ENCODE measurements around the gene USP3. TPM values are rescaled to one million over a fixed set of nuclear protein-coding genes. Genes with fewer than 3 reads are reported as not detected.

The USP3 gene
- total and polyA plus RNA-seq, 2 donors (not counting 1 experiment from before 2014, with no cell fraction given) = 43.4 to 152 TPM

- no peak overlapping the region for H3K4me3 Mint-ChIP-seq
- Histone ChIP-seq H4K20me1 (ENCODE audit: control insufficient read depth, insufficient read depth, low read length, poor library complexity, severe bottlenecking) (peaks cover 91% of the 10 kb centered on the region), H3K79me2 (ENCODE audit: control insufficient read depth, insufficient read depth, low read length) (peaks cover 100% of the 10 kb centered on the region), H3K4me3 (ENCODE audit: control extremely low read depth in 1 of 5, extremely low read depth in 1 of 5, insufficient read depth in 1 of 5, low read depth in 2 of 5, low read length in 4 of 5) (no peak overlapping the region), H3K9ac (ENCODE audit: low read length) (no peak overlapping the region), H3K9me3 (ENCODE audit: control extremely low read depth in 1 of 3, control insufficient read depth in 2 of 3, insufficient read depth in 1 of 3, low read length in 2 of 3) (no peaks in the 10 kb centered on the region), H3K4me1 (ENCODE audit: control insufficient read depth in 2 of 2, insufficient read depth in 2 of 2, low read length in 2 of 2) (peaks cover 58 to 75% of the 10 kb centered on the region in 2 donors), H3K36me3 (replicated peaks in 1 of 2; ENCODE audit: control extremely low read depth in 1 of 2, control insufficient read depth in 1 of 2, extremely low read depth in 1 of 2, insufficient read depth in 2 of 2, low read length in 1 of 2) (peaks cover 2 to 5% of the 10 kb centered on the region in 2 experiments), H3K4me2 (replicated peaks; ENCODE audit: low read depth, low read length, poor library complexity, severe bottlenecking) (peak overlapping the region; percentile 5), H2AFZ (ENCODE audit: insufficient read depth, low read depth, low read length, poor library complexity, severe bottlenecking) (no peak overlapping the region), H3K27ac (ENCODE audit: low read length in 2 of 2) (no peak overlapping the region), H3K27me3 (replicated peaks in 1 of 4; ENCODE audit: control extremely low read depth in 1 of 4, control insufficient read depth in 3 of 4, insufficient read depth in 4 of 4, low read length in 3 of 4) (no peaks in the 10 kb centered on the region)
- H3K9me3 Mint-ChIP-seq (ENCODE audit: insufficient read depth) = no peaks in the 10 kb centered on the region
- DNase-seq = no peak
- TF ChIP-seq, protein P1, sequence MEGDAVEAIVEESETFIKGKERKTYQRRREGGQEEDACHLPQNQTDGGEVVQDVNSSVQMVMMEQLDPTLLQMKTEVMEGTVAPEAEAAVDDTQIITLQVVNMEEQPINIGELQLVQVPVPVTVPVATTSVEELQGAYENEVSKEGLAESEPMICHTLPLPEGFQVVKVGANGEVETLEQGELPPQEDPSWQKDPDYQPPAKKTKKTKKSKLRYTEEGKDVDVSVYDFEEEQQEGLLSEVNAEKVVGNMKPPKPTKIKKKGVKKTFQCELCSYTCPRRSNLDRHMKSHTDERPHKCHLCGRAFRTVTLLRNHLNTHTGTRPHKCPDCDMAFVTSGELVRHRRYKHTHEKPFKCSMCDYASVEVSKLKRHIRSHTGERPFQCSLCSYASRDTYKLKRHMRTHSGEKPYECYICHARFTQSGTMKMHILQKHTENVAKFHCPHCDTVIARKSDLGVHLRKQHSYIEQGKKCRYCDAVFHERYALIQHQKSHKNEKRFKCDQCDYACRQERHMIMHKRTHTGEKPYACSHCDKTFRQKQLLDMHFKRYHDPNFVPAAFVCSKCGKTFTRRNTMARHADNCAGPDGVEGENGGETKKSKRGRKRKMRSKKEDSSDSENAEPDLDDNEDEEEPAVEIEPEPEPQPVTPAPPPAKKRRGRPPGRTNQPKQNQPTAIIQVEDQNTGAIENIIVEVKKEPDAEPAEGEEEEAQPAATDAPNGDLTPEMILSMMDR (IDR thresholded peaks at IDR 0.05) = no peak
- no peak for TF ChIP-seq EZH2 (IDR thresholded peaks at IDR 0.05; ENCODE audit: borderline replicate concordance, insufficient read depth, low read depth, low read length, poor library complexity, severe bottlenecking)
- ChIA-PET CTCF (no interaction called here), POLR2A (no interaction called here)
- no peak for ATAC-seq (ENCODE audit: low read depth)
- intact Hi-C loops (cut with micrococcal nuclease) = no loop called here
- peak overlapping the region; percentile 29 for H3K27ac Mint-ChIP-seq
- WGBS (ENCODE audit: insufficient coverage) = 100% methylated on average over 2 of the region's 3 CpGs
- H3K27me3 Mint-ChIP-seq = no peaks in the 10 kb centered on the region
- peaks cover 84% of the 10 kb centered on the region for H3K4me1 Mint-ChIP-seq
These were observed 17.8 kb downstream of the USP3 start for GRCh38 chr15:63522225-63522578.

- H3K4me3 Mint-ChIP-seq = no peak overlapping the region
- H3K36me3 ChIP-seq (replicated peaks in 1 of 2; ENCODE audit: control extremely low read depth in 1 of 2, control insufficient read depth in 1 of 2, extremely low read depth in 1 of 2, insufficient read depth in 2 of 2, low read length in 1 of 2) = peaks cover 2 to 13% of the 10 kb centered on the region in 2 experiments
- no peak for ATAC-seq (ENCODE audit: low read depth)
- no peak overlapping the region for H3K27ac ChIP-seq (ENCODE audit: low read length in 2 of 2)
- no peaks in the 10 kb centered on the region for H3K9me3 ChIP-seq (ENCODE audit: control extremely low read depth in 1 of 3, control insufficient read depth in 2 of 3, insufficient read depth in 1 of 3, low read length in 2 of 3)
- no peaks in the 10 kb centered on the region for H3K27me3 Mint-ChIP-seq
- no peak overlapping the region for H2AFZ ChIP-seq (ENCODE audit: insufficient read depth, low read depth, low read length, poor library complexity, severe bottlenecking)
- TF ChIP-seq, protein P1 (IDR thresholded peaks at IDR 0.05) = no peak
- no peak for TF ChIP-seq EZH2 (IDR thresholded peaks at IDR 0.05; ENCODE audit: borderline replicate concordance, insufficient read depth, low read depth, low read length, poor library complexity, severe bottlenecking)
- H3K27ac Mint-ChIP-seq = no peak overlapping the region
- no peaks in the 10 kb centered on the region for H3K9me3 Mint-ChIP-seq (ENCODE audit: insufficient read depth)
- CTCF ChIA-PET = interaction anchor here (0.9 to 1.2 kb wide), 2 partner anchors 21 to 57 kb away, joined by 3 read pairs; no protein-coding TSS in a partner anchor
- intact Hi-C loops (cut with micrococcal nuclease) = no loop called here
- peaks cover 93% of the 10 kb centered on the region for H4K20me1 ChIP-seq (ENCODE audit: control insufficient read depth, insufficient read depth, low read length, poor library complexity, severe bottlenecking)
- H3K27me3 ChIP-seq (replicated peaks in 1 of 4; ENCODE audit: control extremely low read depth in 1 of 4, control insufficient read depth in 3 of 4, insufficient read depth in 4 of 4, low read length in 3 of 4) = no peaks in the 10 kb centered on the region
- H3K4me1 ChIP-seq (ENCODE audit: control insufficient read depth in 2 of 2, insufficient read depth in 2 of 2, low read length in 2 of 2) = peaks cover 53 to 72% of the 10 kb centered on the region in 2 donors
- DNase-seq = no peak
- peaks cover 85% of the 10 kb centered on the region for H3K4me1 Mint-ChIP-seq
- H3K4me3 ChIP-seq (ENCODE audit: control extremely low read depth in 1 of 5, extremely low read depth in 1 of 5, insufficient read depth in 1 of 5, low read depth in 2 of 5, low read length in 4 of 5) = no peak overlapping the region
- H3K79me2 ChIP-seq (ENCODE audit: control insufficient read depth, insufficient read depth, low read length) = peaks cover 100% of the 10 kb centered on the region
- no peak overlapping the region for H3K9ac ChIP-seq (ENCODE audit: low read length)
- WGBS (ENCODE audit: insufficient coverage) = 75% methylated on average over 1 of the region's 4 CpGs
- POLR2A ChIA-PET = no interaction called here
- no peak overlapping the region for H3K4me2 ChIP-seq (replicated peaks; ENCODE audit: low read depth, low read length, poor library complexity, severe bottlenecking)
These were observed 19.1 kb downstream of the USP3 start for GRCh38 chr15:63523306-63523990.

Data from B cell (primary cell).